SK-N-DZ (cell line): ENCODE measurements around the gene KYNU.
"Not testable (repeated sequence)": the region's sequence is repeated elsewhere in the genome, so short reads cannot be mapped to it uniquely, and the experiment has no call there.

Experiments
- DNase-seq: peaks from one replicate; pipeline ENCODE4 v3.0.0-alpha.2; 2015; ENCODE audit warnings: low spot score
- small RNA-seq, 2 experiments: library from RNA; depleted of rRNA; stranded (forward); fragments of <200 nt; gene quantifications; one replicate each; pipeline ENCODE3, GENCODE V24; 2014

Gene KYNU

GRCh38 chr2:143088388-143088787 is 210.9 kb downstream of the KYNU start:
- DNase-seq, result no peak

DNA sequence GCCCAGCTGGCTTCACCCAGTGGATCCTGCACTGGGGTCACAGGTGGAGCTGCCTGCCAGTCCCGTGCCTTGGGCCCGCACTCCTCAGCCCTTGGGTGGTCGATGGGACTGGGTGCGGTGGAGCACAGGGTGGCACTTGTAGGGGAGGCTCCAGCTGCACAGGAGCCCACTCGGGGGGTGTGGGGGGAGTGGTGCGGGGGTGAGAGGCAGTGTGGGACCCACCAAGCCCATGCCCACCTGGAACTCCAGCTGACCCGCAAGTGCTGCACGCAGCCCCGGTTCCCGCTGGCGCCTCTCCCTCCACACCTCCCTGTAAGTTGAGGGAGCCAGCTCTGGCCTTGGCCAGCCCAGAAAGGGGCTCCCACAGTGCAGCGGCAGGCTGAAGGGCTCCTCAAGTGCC is 212.1 kb downstream of the KYNU start:
- DNase-seq, result not testable (repeated sequence)

Small RNA genes lying within 50 kb of the gene (small RNA-seq; reads per million reads assigned to genes)
- gene MTND4LP12, result 0 reads per million in 2 experiments
